ENCODE measurements around the gene PGM3.

The PGM3 gene

DNA sequence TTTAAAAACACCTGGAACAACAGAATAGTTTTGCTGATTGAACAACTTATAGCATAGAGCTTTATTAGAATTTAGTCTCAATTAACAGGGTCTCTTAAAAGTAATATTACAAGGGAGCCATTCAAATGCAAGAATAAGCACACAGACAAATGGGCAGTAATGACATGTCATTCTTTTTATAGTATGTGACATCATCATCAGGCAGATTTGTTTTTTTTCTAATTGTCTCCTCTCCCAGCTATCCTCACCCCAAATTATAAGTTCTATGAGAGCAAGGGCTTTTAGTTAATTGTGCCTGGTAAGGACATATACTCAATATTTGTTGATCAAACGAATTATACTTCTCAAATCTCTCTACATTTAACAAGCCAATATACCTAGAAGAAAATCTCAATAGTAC, 11.0 kb downstream of the PGM3 start:
- DNase-seq = no peak

- no peak for DNase-seq
Measured at GRCh38 chr6:83180426-83180950, 12.6 kb downstream of the PGM3 start.

GRCh38 chr6:83176246-83176645, 16.8 kb downstream of the PGM3 start:
- no peak for DNase-seq

GRCh38 chr6:83169511-83169910, 23.6 kb downstream of the PGM3 start:
- DNase-seq = no peak

- no peak for DNase-seq
Measured at GRCh38 chr6:83169106-83169505, 24.0 kb downstream of the PGM3 start.

- DNase-seq = no peak
Measured at GRCh38 chr6:83168556-83168955, 24.5 kb downstream of the PGM3 start.

- no peak for DNase-seq
Measured at GRCh38 chr6:83167726-83168278, 25.3 kb downstream of the PGM3 start.

GRCh38 chr6:83160167-83160566, 32.9 kb downstream of the PGM3 start:
- DNase-seq = no peak

DNA sequence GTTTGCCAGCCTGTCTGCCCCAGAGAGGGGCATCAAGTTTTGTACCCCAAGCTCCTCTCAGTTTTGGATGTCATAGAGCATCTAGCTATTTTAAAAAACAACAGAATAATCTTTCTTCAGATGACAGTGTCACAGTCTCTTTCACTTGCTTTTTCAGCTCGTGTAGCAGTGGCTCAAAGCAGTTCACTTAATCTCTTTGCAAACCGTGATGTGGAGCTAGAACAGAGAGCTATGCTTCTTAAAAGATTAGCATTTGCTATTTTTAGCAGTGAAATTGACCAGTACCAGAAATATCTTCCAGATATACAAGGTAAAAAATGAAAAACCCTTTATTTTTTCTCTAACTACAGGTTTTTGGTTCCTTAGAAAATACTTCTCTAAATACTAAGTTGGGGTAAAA, 37.3 kb downstream of the PGM3 start:
- DNase-seq = no peak

GRCh38 chr6:83153883-83154521, 39.1 kb downstream of the PGM3 start:
- no peak for DNase-seq

GRCh38 chr6:83152913-83153312, 40.2 kb downstream of the PGM3 start:
- no peak for DNase-seq

GRCh38 chr6:83151114-83151513, 42.0 kb downstream of the PGM3 start:
- no peak for DNase-seq

GRCh38 chr6:83138758-83139157, 54.3 kb downstream of the PGM3 start:
- no peak for DNase-seq

DNA sequence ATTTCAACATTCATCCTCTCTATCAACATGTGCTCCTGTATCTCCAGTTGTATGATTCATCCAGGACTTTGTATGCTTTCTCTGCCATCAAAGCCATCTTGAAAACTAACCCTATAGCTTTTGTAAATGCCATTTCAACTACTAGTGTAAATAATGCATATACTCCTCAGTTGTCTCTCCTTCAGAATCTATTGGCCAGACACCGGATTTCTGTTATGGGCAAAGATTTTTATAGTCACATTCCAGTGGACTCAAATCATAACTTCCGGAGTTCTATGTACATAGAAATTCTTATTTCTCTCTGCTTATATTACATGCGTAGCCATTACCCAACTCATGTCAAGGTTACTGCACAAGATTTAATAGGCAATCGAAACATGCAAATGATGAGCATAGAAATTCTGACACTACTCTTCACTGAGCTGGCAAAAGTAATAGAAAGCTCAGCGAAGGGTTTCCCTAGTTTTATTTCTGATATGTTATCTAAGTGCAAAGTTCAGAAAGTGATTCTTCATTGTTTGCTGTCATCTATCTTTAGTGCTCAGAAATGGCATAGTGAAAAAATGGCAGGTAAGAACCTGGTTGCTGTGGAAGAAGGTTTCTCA, 54.8 kb downstream of the PGM3 start:
- no peak for DNase-seq

GRCh38 chr6:83132121-83132520, 60.9 kb downstream of the PGM3 start:
- DNase-seq = no peak

GRCh38 chr6:83127976-83128375, 65.1 kb downstream of the PGM3 start:
- DNase-seq = no peak

DNA sequence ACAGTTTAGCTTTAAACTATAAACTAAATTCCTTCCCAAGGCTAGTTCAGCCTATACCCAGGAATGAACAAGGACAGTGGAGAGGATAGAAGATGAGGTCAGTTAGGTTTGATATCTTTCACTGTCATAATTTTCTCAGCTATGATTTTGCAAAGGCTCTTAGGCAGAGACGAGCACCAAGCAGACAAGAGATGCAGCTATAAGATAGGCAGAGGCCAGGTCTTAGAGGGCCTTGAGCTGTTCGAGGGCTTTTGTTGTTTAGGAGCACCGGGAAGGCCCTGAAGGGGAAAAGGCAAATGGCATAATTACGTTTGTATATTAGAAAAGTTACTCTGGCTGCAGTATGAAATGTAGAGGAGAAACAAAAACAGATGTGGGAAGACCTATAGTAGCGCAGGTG, 65.8 kb downstream of the PGM3 start:
- DNase-seq = no peak

DNA sequence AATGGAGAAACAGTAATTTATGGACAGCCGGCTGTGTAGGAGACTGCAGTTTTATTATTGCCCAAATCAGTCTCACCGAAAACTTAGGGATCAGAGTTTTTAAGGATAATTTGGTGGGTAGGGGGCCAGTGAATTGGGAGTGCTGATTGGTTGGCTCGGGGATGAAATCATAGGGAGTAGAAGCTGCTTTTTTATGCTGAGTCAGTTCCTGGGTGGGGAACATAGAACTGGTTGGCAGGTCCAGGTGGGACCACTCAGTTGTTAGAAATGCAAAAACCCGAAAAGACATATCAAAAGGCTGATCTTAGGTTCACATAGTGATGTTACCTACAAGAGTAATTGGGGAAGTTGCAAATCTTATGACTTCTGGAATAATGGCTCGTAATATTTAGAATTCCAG, 66.3 kb downstream of the PGM3 start:
- no peak for DNase-seq

GRCh38 chr6:83126223-83126622, 66.8 kb downstream of the PGM3 start:
- DNase-seq = no peak

GRCh38 chr6:83125425-83125824, 67.6 kb downstream of the PGM3 start:
- no peak for DNase-seq

DNA sequence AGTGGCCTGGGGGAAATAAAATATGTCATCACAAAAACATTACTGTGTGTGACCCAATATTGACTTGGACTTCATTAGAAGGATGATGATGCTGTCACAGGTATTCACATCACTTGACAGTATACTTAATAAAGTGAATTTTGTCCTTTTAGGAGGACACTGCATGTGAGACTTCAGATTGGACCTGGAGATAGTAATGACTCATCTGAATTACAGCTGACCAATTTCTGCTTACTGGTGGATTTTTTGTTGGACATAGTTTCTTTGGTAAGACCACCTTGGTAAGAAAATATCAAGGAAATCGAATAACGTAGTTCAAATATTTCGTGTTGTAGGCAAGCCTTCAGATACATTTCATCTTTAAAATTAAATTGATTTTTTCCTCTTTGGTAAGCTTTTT, 68.5 kb downstream of the PGM3 start:
- no peak for DNase-seq

- DNase-seq = no peak
Measured at GRCh38 chr6:83119742-83120300, 73.2 kb downstream of the PGM3 start.

DNA sequence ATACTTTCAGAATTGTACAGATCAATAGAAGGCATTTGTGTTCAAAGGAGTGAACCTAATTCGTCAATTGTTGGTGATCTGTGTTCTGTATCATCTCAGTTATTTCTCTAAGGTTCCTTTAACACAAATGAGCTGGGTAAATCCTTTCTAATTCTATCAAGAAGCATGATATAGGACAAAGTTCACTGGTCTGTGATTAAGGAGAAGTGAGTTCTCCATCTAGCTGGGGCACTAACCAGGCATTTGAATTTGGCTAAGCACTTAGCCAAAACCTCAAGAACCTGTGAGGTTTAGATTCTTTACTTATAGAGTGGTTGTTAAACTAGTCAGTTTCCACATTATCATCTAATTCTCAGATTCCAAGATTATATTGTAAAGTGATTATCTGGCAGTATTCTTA, 75.3 kb downstream of the PGM3 start:
- DNase-seq = no peak

All from NCI-H1930 (cell line).